Hepatocyte (in vitro differentiated cells): Measurements from ENCODE around the gene PGBD4. TPM values are rescaled to one million over a fixed set of nuclear protein-coding genes. Genes with fewer than 3 reads are reported as not detected.

ENCODE experiments used
- DNase-seq: peaks from one replicate; pipeline ENCODE4 v3.0.0-alpha.2; 2016; ENCODE audit warnings: low spot score
- H2AFZ ChIP-seq: fragments of 200-600 bp; sonication (generic); 2 replicates; pipeline ENCODE4 v1.6.0; 2016; ENCODE audit warnings: antibody characterized with exemption, mild to moderate bottlenecking
- H3K27ac ChIP-seq: fragments of 200-600 bp; sonication (generic); 2 replicates; pipeline ENCODE4 v1.5.1; 2016; ENCODE audit warnings: mild to moderate bottlenecking
- H3K27me3 ChIP-seq: fragments of 200-600 bp; sonication (generic); 2 replicates; pipeline ENCODE4 v1.6.1; 2016
- H3K36me3 ChIP-seq: fragments of 200-600 bp; sonication (generic); replicated peaks from 2 replicates; pipeline ENCODE4 v1.5.1; 2016; ENCODE audit warnings: low read depth; ENCODE audit not compliant: insufficient read depth
- H3K4me1 ChIP-seq: fragments of 200-600 bp; sonication (generic); 2 replicates; pipeline ENCODE4 v1.5.1; 2016; ENCODE audit warnings: mild to moderate bottlenecking, moderate library complexity; ENCODE audit not compliant: insufficient read depth
- H3K4me2 ChIP-seq: fragments of 200-600 bp; sonication (generic); 2 replicates; pipeline ENCODE4 v1.6.0; 2016
- H3K4me3 ChIP-seq: fragments of 200-600 bp; sonication (generic); 2 replicates; pipeline ENCODE4 v1.5.1; 2016; ENCODE audit warnings: mild to moderate bottlenecking
- H3K79me2 ChIP-seq: fragments of 200-600 bp; sonication (generic); 2 replicates; pipeline ENCODE4 v1.6.0; 2017; ENCODE audit warnings: mild to moderate bottlenecking
- H3K9me2 ChIP-seq: fragments of 200-600 bp; sonication (generic); replicated peaks from 2 replicates; pipeline ENCODE4 v1.6.0; 2017; ENCODE audit warnings: mild to moderate bottlenecking; ENCODE audit not compliant: insufficient read depth
- H3K9me3 ChIP-seq: fragments of 200-600 bp; sonication (generic); 2 replicates; pipeline ENCODE4 v1.5.1; 2016; ENCODE audit warnings: low read depth, mild to moderate bottlenecking
- H4K20me1 ChIP-seq: fragments of 200-600 bp; sonication (generic); 2 replicates; pipeline ENCODE4 v1.6.0; 2016; ENCODE audit warnings: mild to moderate bottlenecking; ENCODE audit not compliant: insufficient read depth, poor library complexity, severe bottlenecking
- EZH2 ChIP-seq: fragments of 200-600 bp; sonication (generic); IDR thresholded peaks from 2 replicates; pipeline ENCODE4 v1.6.1; 2016; ENCODE audit warnings: antibody characterized with exemption, mild to moderate bottlenecking, borderline replicate concordance
- EZH2phosphoT487 ChIP-seq: fragments of 200-600 bp; sonication (generic); IDR thresholded peaks from one replicate; pipeline ENCODE4 v1.6.1; 2018; ENCODE audit warnings: antibody characterized with exemption, mild to moderate bottlenecking, low read depth, moderate library complexity; ENCODE audit not compliant: unreplicated experiment, severe bottlenecking
- WGBS: methylation state at CpG from one replicate; pipeline ENCODE4 v1.1.6; 2016; ENCODE audit warnings: low lambda C conversion rate; ENCODE audit errors: missing lambda C conversion rate; 5-methylcytosine and 5-hydroxymethylcytosine counted together
- polyA plus RNA-seq: library from polyadenylated mRNA; unstranded; fragments of >200 nt; fragmentation: Nextera tagmentation; extraction: Ambion mirVana; gene quantifications from 2 replicates; pipeline ENCODE4 v1.2.1, GENCODE V29; 2016
- total RNA-seq: library from RNA; depleted of rRNA; stranded (reverse); fragments of >200 nt; gene quantifications from 2 replicates; pipeline ENCODE4 v1.2.3, GENCODE V29; 2014
- TF ChIP-seq, protein P1 (sequence below): fragments of 200-600 bp; sonication (generic); IDR thresholded peaks from 2 replicates; pipeline ENCODE4 v1.5.1; 2016; ENCODE audit warnings: antibody characterized with exemption, mild to moderate bottlenecking; ENCODE audit not compliant: poor library complexity

The PGBD4 gene
- total and polyA plus RNA-seq, 2 experiments from 2014 or later: 0.56 to 2.0 TPM

DNA sequence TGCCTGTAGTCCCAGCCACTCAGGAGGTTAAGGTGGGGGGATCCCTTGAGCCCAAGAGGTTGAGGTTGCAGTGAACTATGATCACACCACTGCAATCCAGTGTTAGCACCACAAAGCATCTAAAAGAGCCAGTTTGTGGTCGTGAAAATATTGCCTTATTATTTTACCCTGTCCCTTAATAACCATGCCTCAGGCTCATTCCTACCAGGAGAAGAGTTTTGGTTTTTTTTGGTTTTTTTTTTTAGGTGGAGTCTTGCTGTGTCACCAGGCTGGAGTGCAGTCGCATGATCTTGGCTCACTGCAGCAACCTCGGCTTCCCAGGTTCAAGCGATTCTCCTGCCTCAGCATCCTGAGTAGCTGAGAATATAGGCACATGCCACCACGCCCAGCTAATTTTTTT lies 45.0 kb upstream of the PGBD4 start:
- TF ChIP-seq EZH2 (no peak), EZH2phosphoT487 (no peak)
- TF ChIP-seq, protein P1, sequence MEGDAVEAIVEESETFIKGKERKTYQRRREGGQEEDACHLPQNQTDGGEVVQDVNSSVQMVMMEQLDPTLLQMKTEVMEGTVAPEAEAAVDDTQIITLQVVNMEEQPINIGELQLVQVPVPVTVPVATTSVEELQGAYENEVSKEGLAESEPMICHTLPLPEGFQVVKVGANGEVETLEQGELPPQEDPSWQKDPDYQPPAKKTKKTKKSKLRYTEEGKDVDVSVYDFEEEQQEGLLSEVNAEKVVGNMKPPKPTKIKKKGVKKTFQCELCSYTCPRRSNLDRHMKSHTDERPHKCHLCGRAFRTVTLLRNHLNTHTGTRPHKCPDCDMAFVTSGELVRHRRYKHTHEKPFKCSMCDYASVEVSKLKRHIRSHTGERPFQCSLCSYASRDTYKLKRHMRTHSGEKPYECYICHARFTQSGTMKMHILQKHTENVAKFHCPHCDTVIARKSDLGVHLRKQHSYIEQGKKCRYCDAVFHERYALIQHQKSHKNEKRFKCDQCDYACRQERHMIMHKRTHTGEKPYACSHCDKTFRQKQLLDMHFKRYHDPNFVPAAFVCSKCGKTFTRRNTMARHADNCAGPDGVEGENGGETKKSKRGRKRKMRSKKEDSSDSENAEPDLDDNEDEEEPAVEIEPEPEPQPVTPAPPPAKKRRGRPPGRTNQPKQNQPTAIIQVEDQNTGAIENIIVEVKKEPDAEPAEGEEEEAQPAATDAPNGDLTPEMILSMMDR: no peak
- Histone ChIP-seq H4K20me1 (no peaks in the 10 kb centered on the region), H3K4me3 (no peak overlapping the region), H3K9me3 (no peaks in the 10 kb centered on the region), H3K36me3 (no peaks in the 10 kb centered on the region), H2AFZ (no peak overlapping the region), H3K79me2 (no peaks in the 10 kb centered on the region), H3K27ac (no peak overlapping the region), H3K4me1 (no peaks in the 10 kb centered on the region), H3K27me3 (no peaks in the 10 kb centered on the region), H3K4me2 (no peak overlapping the region), H3K9me2 (no peaks in the 10 kb centered on the region)
- 90% methylated on average over 5 of the region's 5 CpGs for WGBS
- DNase-seq: no peak

DNA sequence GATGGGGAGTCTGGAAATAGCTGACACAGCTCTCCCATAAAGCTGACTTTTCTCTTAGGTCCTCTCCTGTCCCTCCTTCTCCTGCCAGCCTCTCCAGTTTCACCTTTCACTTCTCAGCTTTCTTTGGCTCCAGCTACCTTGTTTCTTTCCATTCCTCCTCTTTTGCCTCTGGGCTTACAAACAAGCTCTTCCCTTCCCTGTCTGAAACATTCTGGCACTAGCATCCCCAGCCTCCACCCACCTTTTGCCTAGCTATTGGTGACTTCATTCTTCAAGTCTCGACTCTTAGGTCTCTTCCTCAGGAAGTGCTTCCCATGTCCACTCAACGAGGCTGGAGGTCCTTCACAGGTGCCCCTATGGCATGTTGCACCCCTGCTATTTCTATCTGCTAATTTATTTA lies 42.4 kb upstream of the PGBD4 start:
- Histone ChIP-seq H3K9me3 (no peaks in the 10 kb centered on the region), H3K4me3 (no peak overlapping the region), H3K27ac (no peak overlapping the region), H3K27me3 (no peaks in the 10 kb centered on the region), H3K4me1 (no peaks in the 10 kb centered on the region), H4K20me1 (no peaks in the 10 kb centered on the region), H3K9me2 (no peaks in the 10 kb centered on the region), H3K4me2 (no peak overlapping the region), H2AFZ (no peak overlapping the region), H3K79me2 (no peaks in the 10 kb centered on the region), H3K36me3 (no peaks in the 10 kb centered on the region)
- DNase-seq: no peak
- WGBS: 67% methylated on average over 2 of the region's 2 CpGs
- TF ChIP-seq, protein P1: no peak
- TF ChIP-seq EZH2: no peak
- TF ChIP-seq EZH2phosphoT487: no peak

DNA sequence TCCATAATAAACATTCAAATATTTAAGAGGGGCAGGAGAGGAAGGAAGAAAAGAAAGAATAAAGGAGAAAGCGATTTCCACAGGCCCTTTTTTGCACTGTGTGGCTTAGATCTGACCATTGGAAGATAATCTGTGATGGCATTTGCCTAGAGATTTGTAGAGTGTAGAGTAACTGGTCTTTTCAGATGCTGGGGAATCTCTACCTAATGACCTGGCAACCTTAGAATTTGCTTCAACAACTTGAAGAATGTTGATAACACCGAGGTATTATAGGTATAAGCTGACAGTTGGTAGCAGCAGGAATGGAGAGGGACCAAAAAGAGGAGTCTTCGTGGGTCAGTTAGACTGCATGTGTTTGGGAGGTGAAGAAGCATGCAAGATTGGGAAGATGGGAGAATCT lies 41.9 kb upstream of the PGBD4 start:
- 73% methylated on average over 3 of the region's 3 CpGs for WGBS
- no peak for TF ChIP-seq EZH2phosphoT487
- TF ChIP-seq, protein P1: no peak
- no peak for TF ChIP-seq EZH2
- no peak overlapping the region for H3K4me2 ChIP-seq
- no peaks in the 10 kb centered on the region for H3K79me2 ChIP-seq
- no peaks in the 10 kb centered on the region for H4K20me1 ChIP-seq
- H3K9me2 ChIP-seq: no peaks in the 10 kb centered on the region
- H3K9me3 ChIP-seq: no peaks in the 10 kb centered on the region
- DNase-seq: no peak
- H3K36me3 ChIP-seq: no peaks in the 10 kb centered on the region
- H3K27ac ChIP-seq: no peak overlapping the region
- no peaks in the 10 kb centered on the region for H3K4me1 ChIP-seq
- H3K27me3 ChIP-seq: no peaks in the 10 kb centered on the region
- no peak overlapping the region for H3K4me3 ChIP-seq
- H2AFZ ChIP-seq: no peak overlapping the region

DNA sequence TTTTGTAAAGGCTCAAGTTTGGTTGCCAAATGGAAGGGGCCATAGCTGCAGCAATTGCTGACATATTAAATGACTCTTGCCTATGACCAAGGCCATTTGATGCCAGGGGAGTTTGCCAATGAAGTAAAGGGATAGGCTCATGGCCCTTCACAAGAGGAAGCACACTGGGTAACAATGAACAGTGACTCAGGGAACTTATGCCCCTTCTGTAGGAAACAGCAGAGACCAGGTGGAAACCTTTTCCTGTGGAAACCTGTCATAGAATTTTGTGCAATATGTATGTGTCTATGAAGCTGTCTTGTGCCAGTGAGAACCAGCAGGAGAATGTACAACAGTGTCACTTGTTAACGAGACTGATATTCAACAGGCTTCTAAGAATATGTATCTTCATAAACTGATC lies 37.4 kb upstream of the PGBD4 start:
- Histone ChIP-seq H3K4me2 (no peak overlapping the region), H3K4me3 (no peak overlapping the region), H3K9me3 (no peaks in the 10 kb centered on the region), H3K36me3 (no peaks in the 10 kb centered on the region), H3K27ac (no peak overlapping the region), H4K20me1 (no peaks in the 10 kb centered on the region), H3K27me3 (no peaks in the 10 kb centered on the region), H3K9me2 (no peaks in the 10 kb centered on the region), H3K79me2 (no peaks in the 10 kb centered on the region), H2AFZ (no peak overlapping the region), H3K4me1 (no peaks in the 10 kb centered on the region)
- DNase-seq: no peak
- WGBS: 0% methylated on average over 1 of the region's 1 CpG
- TF ChIP-seq EZH2phosphoT487 (no peak), EZH2 (no peak)
- TF ChIP-seq, protein P1: no peak
